ENCODE data around the gene COPS4. TPM values are rescaled to one million over a fixed set of nuclear protein-coding genes. Genes with fewer than 3 reads are reported as not detected.

Gene COPS4
- total RNA-seq, 4 donors from 2014 or later = 35.3 to 69.9 (median 50.4) TPM

DNA sequence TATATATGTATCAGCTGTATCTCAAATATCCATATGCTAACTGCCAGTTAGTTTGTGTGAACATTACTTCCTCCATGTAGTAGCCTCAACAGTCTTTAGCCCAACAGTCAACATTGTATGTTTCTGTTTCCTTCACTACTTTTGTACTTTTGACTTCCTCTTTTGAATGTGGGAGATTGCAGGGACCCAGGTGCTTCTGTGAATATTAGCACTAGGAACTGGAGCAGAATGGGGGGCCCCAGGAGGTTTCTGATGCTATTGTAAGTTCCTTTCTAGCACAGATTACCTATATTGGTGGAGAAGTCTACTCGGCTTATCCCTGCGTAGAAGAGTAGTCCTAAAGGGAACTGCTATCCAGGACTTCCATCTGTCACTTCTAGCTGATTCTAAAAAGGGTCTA, 77.2 kb downstream of the COPS4 start:
- H3K9me3 ChIP-seq = no peaks in the 10 kb centered on the region
- peaks cover 0 to 3% of the 10 kb centered on the region in 2 donors for H3K4me1 ChIP-seq
- WGBS, 2 donors = 76 to 86% methylated on average over 2 of the region's 2 CpGs
- H3K4me3 ChIP-seq (replicated peaks in 1 of 3) = no peak overlapping the region
- no peak for DNase-seq
- no peaks in the 10 kb centered on the region for H3K27me3 ChIP-seq
- H3K27ac ChIP-seq = no peak overlapping the region
- no peaks in the 10 kb centered on the region for H3K36me3 ChIP-seq
- TF ChIP-seq, protein P1, sequence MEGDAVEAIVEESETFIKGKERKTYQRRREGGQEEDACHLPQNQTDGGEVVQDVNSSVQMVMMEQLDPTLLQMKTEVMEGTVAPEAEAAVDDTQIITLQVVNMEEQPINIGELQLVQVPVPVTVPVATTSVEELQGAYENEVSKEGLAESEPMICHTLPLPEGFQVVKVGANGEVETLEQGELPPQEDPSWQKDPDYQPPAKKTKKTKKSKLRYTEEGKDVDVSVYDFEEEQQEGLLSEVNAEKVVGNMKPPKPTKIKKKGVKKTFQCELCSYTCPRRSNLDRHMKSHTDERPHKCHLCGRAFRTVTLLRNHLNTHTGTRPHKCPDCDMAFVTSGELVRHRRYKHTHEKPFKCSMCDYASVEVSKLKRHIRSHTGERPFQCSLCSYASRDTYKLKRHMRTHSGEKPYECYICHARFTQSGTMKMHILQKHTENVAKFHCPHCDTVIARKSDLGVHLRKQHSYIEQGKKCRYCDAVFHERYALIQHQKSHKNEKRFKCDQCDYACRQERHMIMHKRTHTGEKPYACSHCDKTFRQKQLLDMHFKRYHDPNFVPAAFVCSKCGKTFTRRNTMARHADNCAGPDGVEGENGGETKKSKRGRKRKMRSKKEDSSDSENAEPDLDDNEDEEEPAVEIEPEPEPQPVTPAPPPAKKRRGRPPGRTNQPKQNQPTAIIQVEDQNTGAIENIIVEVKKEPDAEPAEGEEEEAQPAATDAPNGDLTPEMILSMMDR (IDR thresholded peaks at IDR 0.05) = no peak
- no peak for TF ChIP-seq POLR2A (IDR thresholded peaks at IDR 0.05)
- intact Hi-C loops (cut with DNase I) = no loop called here

DNA sequence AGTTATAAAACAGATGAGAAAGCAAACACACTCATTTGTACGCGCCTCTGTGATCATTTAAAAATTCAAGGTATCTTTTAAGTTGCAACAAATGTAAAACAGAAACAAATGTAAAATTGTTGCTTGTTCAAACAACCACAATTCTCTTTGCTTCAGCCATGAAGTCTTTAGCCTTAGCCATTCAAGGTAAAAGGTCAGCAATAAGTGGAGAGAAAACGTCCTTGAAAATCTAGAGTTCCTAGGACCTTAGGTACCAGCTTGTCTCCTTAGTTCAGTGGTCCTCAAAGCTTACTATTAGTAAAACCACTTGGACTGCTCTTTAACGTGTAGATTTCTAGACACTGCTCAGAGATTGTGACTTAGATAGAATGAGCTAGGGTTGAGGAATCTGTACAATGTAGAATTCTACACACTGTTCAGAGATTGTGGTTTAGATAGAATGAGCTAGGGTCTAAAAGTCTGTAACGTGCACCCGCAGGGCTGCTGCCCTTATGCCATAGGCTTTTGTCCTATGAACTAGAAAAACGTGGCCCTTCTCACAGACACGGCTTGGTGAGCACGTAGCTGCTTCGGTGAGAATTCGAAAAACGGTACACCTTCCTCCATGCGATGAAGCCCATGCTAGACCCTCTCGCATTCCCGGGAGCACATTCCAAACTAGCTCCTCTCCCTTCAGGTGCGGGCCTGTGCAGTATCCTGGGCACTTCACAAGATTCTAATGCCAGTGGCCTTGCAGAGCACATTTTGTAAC, 77.9 kb downstream of the COPS4 start:
- Histone ChIP-seq H3K36me3 (no peaks in the 10 kb centered on the region), H3K27ac (no peak overlapping the region), H3K4me3 (replicated peaks in 1 of 3) (no peak overlapping the region), H3K9me3 (no peaks in the 10 kb centered on the region), H3K4me1 (peaks cover 0 to 3% of the 10 kb centered on the region in 2 donors), H3K27me3 (no peaks in the 10 kb centered on the region)
- intact Hi-C loops (cut with DNase I) = no loop called here
- 81 to 86% methylated on average over 16 of the region's 16 CpGs for WGBS, 2 donors
- no peak for DNase-seq
- TF ChIP-seq, protein P1 (IDR thresholded peaks at IDR 0.05) = no peak
- no peak for TF ChIP-seq POLR2A (IDR thresholded peaks at IDR 0.05)

GRCh38 chr4:83113429-83113786, 78.4 kb downstream of the COPS4 start:
- intact Hi-C loops (cut with DNase I) = no loop called here

GRCh38 chr4:83114576-83114975, 79.6 kb downstream of the COPS4 start, which contains the start of gene PLAC8:
Gene PLAC8, minus strand, starts transcription at chr4:83114729. Its CDS starts 6,808 bp downstream, at chr4:83107921.
- no peak for DNase-seq
- WGBS, 2 donors = 73 to 83% methylated on average over 5 of the region's 5 CpGs
- TF ChIP-seq, protein P1 (IDR thresholded peaks at IDR 0.05) = no peak
- TF ChIP-seq POLR2A (IDR thresholded peaks at IDR 0.05) = no peak
- Histone ChIP-seq H3K9me3 (no peaks in the 10 kb centered on the region), H3K27me3 (no peaks in the 10 kb centered on the region), H3K36me3 (no peaks in the 10 kb centered on the region), H3K4me1 (no peaks in the 10 kb centered on the region), H3K4me3 (replicated peaks in 1 of 3) (no peak within 1 kb of the TSS), H3K27ac (no peak within 1 kb of the TSS)
- intact Hi-C loops (cut with DNase I) = no loop called here

More at GRCh38 chr4:83113429-83113786, 78.4 kb downstream of the COPS4 start:
- no peaks in the 10 kb centered on the region for H3K9me3 ChIP-seq
- H3K27ac ChIP-seq = no peak overlapping the region
- no peak for DNase-seq
- WGBS, 2 donors = 68 to 70% methylated on average over 3 of the region's 3 CpGs
- TF ChIP-seq, protein P1 (IDR thresholded peaks at IDR 0.05) = no peak
- no peak for TF ChIP-seq POLR2A (IDR thresholded peaks at IDR 0.05)
- H3K4me1 ChIP-seq = peaks cover 0 to 3% of the 10 kb centered on the region in 2 donors
- H3K36me3 ChIP-seq = no peaks in the 10 kb centered on the region
- H3K4me3 ChIP-seq (replicated peaks in 1 of 3) = no peak overlapping the region
- no peaks in the 10 kb centered on the region for H3K27me3 ChIP-seq

GRCh38 chr4:83115000-83115399, 80.0 kb downstream of the COPS4 start:
- Histone ChIP-seq H3K27ac (no peak overlapping the region), H3K4me1 (no peaks in the 10 kb centered on the region), H3K36me3 (no peaks in the 10 kb centered on the region), H3K9me3 (no peaks in the 10 kb centered on the region), H3K27me3 (no peaks in the 10 kb centered on the region), H3K4me3 (replicated peaks in 1 of 3) (no peak overlapping the region)
- TF ChIP-seq POLR2A (IDR thresholded peaks at IDR 0.05) = no peak
- no peak for DNase-seq
- intact Hi-C loops (cut with DNase I) = no loop called here

Measured in thyroid gland (tissue), 4 donors.